HG03571 (cell line): ENCODE results near the gene MAPK8IP3.
"Not testable (repeated sequence)": the region's sequence is repeated elsewhere in the genome, so short reads cannot be mapped to it uniquely, and the experiment has no call there.

Source experiments
- ATAC-seq: cut with Tn5 transposase; IDR thresholded peaks from one replicate; pipeline ENCODE4 v1.9.1; 2021; ENCODE audit not compliant: unreplicated experiment

Gene MAPK8IP3

GRCh38 chr16:1708768-1709180 is 2.8 kb downstream of the MAPK8IP3 start:
- ATAC-seq = no peak

DNA sequence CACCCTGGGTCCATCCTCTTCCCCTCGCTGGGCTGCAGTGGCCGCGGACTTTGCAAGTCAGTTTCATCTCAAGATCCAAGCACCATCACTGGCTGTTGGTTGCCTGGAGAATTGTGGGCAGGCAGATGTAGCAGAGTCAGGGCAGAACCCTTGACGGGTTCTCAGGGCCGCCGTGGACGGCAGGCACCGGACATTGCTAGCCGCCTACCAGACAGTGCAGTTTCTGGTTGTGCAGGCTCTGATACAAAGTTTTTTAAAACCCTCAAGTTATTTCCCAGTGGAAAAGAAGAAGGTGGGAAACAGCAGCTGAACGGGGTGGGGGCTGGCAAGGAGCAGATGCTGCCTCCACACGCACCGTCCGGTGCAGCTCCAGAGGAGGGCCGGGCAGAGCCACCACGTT is 3.4 kb downstream of the MAPK8IP3 start:
- ATAC-seq = no peak

DNA sequence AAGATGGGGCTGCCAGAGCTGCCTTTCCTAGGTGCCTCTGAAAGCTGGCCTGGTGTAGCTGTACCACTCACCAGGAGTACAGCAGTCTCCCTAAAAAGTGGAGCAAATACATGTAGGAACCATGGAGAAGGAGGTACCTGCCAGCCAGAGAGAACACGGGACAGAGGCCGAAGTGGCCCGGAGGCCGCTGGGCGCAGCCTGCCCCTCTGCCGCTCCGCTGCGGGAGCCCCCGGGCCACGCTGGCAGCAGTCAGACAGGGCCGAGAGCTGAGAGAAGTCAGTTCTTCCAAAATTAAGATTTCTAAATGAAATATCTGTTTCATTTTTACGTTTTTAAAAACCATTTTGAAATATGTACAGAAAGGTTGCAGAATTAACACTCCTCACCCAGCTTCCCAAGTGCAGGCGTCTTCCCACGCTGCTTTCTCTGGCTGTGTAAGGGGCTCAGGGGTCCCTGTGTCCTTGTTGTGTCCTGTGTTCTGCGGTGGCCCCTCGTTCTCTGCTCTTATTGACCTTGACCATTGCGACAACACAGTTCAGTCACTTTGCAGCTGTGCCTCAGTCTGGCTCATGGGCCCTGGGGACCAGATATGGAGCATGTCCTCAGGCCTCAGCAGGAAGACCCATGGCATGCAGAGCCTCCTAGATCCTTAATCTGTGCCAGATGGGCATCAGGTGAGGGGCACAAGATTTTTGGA is 5.0 kb downstream of the MAPK8IP3 start:
- ATAC-seq = no peak

DNA sequence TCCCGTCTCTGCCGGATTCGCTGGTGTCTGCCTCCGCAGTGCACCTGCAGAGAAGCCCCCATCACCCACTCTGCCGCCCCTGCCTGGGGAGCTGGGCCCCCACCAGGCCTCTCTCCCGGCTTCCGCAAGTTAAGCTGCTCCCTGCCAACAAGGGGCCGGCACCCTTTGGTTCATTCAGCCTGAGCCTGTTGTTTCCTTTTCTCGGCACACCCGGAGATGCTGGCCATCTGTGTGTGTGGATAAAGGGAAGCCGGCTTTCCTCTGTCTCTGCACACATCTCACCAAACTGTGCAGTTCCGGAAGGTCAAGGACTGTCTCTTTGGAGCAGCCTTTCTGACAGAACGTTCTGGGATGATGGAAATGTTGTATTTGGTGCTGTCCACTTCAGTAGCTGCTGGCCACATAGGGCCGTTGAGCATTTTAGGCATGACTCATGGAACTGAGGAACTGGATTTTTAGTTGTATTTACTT is 6.8 kb downstream of the MAPK8IP3 start:
- ATAC-seq = no peak

DNA sequence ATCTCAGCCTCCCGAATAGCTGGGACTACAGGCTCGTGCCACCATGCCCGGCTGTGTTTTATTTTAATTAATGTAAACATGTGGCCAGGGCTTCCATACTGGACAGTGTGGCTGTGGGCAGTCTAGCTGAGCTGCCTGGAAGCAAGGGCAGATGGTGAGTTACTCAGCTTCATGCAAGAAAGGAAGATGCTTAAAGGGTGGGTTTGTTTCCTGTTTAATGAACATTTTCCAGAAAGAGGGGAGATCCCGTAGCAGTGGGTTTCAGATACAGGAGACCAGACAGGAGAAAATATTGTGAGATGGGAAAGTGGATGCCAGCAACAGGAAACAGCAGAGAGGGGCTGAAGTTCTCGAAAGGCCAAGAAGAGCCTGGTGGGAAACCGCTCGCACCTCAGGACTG is 7.3 kb downstream of the MAPK8IP3 start:
- ATAC-seq = no peak

- ATAC-seq = no peak
Measured at GRCh38 chr16:1713933-1714332, 7.9 kb downstream of the MAPK8IP3 start.

- no peak for ATAC-seq
Measured at GRCh38 chr16:1715220-1715619, 9.2 kb downstream of the MAPK8IP3 start.

GRCh38 chr16:1718236-1718635 is 12.2 kb downstream of the MAPK8IP3 start:
- ATAC-seq = not testable (repeated sequence)

DNA sequence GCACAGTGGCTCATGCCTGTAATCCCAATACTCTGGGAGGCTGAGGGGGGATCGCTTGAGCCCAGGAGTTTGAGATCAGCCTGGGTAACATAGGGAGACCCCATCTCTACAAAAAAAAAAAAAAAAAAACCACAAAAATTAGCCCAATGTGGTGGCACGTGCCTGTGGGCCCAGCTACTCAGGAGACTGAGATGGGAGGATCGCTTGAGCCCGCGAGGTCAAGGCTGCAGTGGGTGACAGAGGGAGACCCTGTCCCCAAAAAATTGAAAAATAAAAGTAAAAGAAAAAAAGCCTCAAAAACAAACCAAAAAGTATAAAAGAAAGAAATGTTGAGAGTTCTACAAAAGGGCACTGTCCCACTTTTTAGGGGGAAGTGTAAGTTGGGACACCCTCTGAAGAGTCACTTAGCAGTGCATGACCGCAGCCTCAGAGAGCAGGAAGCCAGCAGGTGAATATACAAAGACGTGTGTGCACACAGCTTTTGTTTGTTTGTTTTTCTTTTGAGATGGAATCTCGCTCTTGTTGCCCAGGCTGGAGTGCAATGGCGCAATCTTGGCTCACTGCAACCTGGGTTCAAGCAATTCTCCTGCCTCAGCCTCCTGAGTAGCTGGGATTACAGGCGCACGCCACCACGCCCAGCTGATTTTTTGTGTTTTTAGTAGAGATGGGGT is 13.7 kb downstream of the MAPK8IP3 start:
- not testable (repeated sequence) for ATAC-seq

GRCh38 chr16:1721372-1721771 is 15.4 kb downstream of the MAPK8IP3 start:
- ATAC-seq = no peak

GRCh38 chr16:1723450-1724147 is 17.6 kb downstream of the MAPK8IP3 start:
- no peak for ATAC-seq

GRCh38 chr16:1724491-1724890 is 18.5 kb downstream of the MAPK8IP3 start:
- ATAC-seq = no peak

GRCh38 chr16:1726661-1727502 is 20.9 kb downstream of the MAPK8IP3 start:
- no peak for ATAC-seq

- no peak for ATAC-seq
Measured at GRCh38 chr16:1727651-1728624, 21.9 kb downstream of the MAPK8IP3 start.

- ATAC-seq = no peak
Measured at GRCh38 chr16:1729026-1729425, 23.0 kb downstream of the MAPK8IP3 start.

- ATAC-seq = no peak
Measured at GRCh38 chr16:1729445-1729844, 23.4 kb downstream of the MAPK8IP3 start.

- no peak for ATAC-seq
Measured at GRCh38 chr16:1731073-1731472, 25.1 kb downstream of the MAPK8IP3 start.

GRCh38 chr16:1731603-1732002 is 25.6 kb downstream of the MAPK8IP3 start:
- ATAC-seq = no peak

DNA sequence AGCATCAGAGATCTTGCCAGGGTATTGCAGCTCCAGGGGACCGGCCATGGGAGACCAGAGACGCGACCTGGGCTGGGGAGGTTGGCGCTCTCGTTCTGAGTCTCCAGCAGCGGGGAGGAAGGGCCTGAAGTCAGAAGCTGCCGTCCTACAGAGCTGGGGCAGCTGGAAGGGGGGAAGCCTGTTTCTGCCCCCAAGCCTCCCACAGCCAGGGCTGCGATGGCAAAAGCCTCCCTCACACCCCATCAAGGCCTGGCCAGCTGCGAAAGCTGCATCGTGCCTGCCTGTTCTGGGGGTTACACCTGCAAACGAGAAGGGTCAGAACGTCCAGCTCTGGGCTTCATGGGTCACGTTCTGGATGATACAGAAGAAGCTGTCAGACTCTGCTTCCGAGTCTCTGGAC is 26.1 kb downstream of the MAPK8IP3 start:
- ATAC-seq = no peak

DNA sequence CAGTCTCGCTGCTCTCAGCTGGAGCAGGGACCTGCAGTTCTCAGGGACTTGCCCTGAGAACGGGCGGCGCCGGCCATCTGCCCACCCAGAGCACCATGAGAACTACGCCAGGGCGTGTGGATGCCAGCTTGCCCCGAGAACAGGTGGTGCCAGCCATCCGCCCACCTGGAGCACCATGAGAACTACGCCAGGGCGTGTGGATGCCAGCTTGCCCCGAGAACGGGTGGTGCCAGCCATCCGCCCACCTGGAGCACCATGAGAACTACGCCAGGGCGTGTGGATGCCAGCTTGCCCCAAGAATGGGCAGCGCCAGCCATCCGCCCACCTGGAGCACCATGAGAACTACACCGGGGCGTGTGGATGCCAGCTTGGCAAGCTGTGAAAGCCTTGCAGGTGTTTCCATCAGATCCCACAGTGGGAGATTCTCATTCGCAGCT is 26.6 kb downstream of the MAPK8IP3 start:
- not testable (repeated sequence) for ATAC-seq
